CD1c-positive myeloid dendritic cell (primary cell): ENCODE measurements around the gene MOGAT2.
A peak's percentile ranks its signal among the peaks of the same experiment; 100 is the strongest.

Experiments
- DNase-seq: peaks from one replicate; pipeline ENCODE4 v3.0.0-alpha.2; 2016; ENCODE audit errors: extremely low spot score

Gene MOGAT2

GRCh38 chr11:75759832-75760231 is 42.2 kb downstream of the MOGAT2 start:
- DNase-seq: no peak

- no peak for DNase-seq
Measured at GRCh38 chr11:75760243-75760642, 42.6 kb downstream of the MOGAT2 start.

- DNase-seq: no peak
Measured at GRCh38 chr11:75760710-75761493, 43.3 kb downstream of the MOGAT2 start.

GRCh38 chr11:75762158-75762557 is 44.5 kb downstream of the MOGAT2 start:
- DNase-seq: no peak

- no peak for DNase-seq
Measured at GRCh38 chr11:75762885-75763284, 45.2 kb downstream of the MOGAT2 start.

GRCh38 chr11:75763846-75764245 is 46.2 kb downstream of the MOGAT2 start:
- no peak for DNase-seq

- no peak for DNase-seq
Measured at GRCh38 chr11:75765116-75765515, 47.5 kb downstream of the MOGAT2 start.

GRCh38 chr11:75766443-75767227 is 49.0 kb downstream of the MOGAT2 start:
- no peak for DNase-seq

GRCh38 chr11:75767228-75767572 is 49.6 kb downstream of the MOGAT2 start:
- no peak for DNase-seq

GRCh38 chr11:75767793-75768111 is 50.1 kb downstream of the MOGAT2 start:
- DNase-seq: no peak

GRCh38 chr11:75768112-75768908 is 50.7 kb downstream of the MOGAT2 start, which contains the start of gene DGAT2:
DGAT2 (plus strand) TSS chr11:75768778; CDS start chr11:75768992, 214 bp downstream.
- DNase-seq: peak; percentile 74

GRCh38 chr11:75768909-75769771 is 51.5 kb downstream of the MOGAT2 start:
- no peak for DNase-seq

GRCh38 chr11:75770102-75770501 is 52.5 kb downstream of the MOGAT2 start:
- peak; percentile 27 for DNase-seq

- DNase-seq: peak; percentile 89
Measured at GRCh38 chr11:75771646-75772410, 54.2 kb downstream of the MOGAT2 start.

- peak; percentile 80 for DNase-seq
Measured at GRCh38 chr11:75773595-75774353, 56.1 kb downstream of the MOGAT2 start.

GRCh38 chr11:75775056-75775455 is 57.4 kb downstream of the MOGAT2 start:
- no peak for DNase-seq

GRCh38 chr11:75776546-75776945 is 58.9 kb downstream of the MOGAT2 start:
- DNase-seq: no peak

GRCh38 chr11:75777461-75778110 is 59.9 kb downstream of the MOGAT2 start:
- DNase-seq: peak; percentile 74

GRCh38 chr11:75778962-75779361 is 61.3 kb downstream of the MOGAT2 start:
- DNase-seq: no peak
